Panc1 (cell line): ENCODE data around the gene ZNF669.
"Not testable (repeated sequence)": the region's sequence is repeated elsewhere in the genome, so short reads cannot be mapped to it uniquely, and the experiment has no call there.

Source experiments
- POLR2AphosphoS5 ChIP-seq: IDR thresholded peaks from 2 replicates; pipeline ENCODE4 v1.6.1; 2012; ENCODE audit warnings: mild to moderate bottlenecking, low read depth, low read length, moderate library complexity
- TF ChIP-seq, protein P1 (sequence below), 2 experiments: IDR thresholded peaks; 2 replicates each; pipeline ENCODE4 v1.6.1; 2011 to 2012; ENCODE audit warnings: low read depth in 2 of 2, control low read depth in 1 of 2, low read length in 1 of 2, mild to moderate bottlenecking in 1 of 2, moderate library complexity in 1 of 2; ENCODE audit not compliant: insufficient read depth in 1 of 2

GRCh38 chr1:247126601-247127000, 22.4 kb upstream of the ZNF669 start:
- TF ChIP-seq, protein P1, sequence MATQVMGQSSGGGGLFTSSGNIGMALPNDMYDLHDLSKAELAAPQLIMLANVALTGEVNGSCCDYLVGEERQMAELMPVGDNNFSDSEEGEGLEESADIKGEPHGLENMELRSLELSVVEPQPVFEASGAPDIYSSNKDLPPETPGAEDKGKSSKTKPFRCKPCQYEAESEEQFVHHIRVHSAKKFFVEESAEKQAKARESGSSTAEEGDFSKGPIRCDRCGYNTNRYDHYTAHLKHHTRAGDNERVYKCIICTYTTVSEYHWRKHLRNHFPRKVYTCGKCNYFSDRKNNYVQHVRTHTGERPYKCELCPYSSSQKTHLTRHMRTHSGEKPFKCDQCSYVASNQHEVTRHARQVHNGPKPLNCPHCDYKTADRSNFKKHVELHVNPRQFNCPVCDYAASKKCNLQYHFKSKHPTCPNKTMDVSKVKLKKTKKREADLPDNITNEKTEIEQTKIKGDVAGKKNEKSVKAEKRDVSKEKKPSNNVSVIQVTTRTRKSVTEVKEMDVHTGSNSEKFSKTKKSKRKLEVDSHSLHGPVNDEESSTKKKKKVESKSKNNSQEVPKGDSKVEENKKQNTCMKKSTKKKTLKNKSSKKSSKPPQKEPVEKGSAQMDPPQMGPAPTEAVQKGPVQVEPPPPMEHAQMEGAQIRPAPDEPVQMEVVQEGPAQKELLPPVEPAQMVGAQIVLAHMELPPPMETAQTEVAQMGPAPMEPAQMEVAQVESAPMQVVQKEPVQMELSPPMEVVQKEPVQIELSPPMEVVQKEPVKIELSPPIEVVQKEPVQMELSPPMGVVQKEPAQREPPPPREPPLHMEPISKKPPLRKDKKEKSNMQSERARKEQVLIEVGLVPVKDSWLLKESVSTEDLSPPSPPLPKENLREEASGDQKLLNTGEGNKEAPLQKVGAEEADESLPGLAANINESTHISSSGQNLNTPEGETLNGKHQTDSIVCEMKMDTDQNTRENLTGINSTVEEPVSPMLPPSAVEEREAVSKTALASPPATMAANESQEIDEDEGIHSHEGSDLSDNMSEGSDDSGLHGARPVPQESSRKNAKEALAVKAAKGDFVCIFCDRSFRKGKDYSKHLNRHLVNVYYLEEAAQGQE (IDR thresholded peaks at IDR 0.05; ENCODE audit: insufficient read depth in 1 of 2, low read depth in 2 of 2, low read length in 1 of 2), result not testable (repeated sequence)
- TF ChIP-seq POLR2AphosphoS5, result not testable (repeated sequence)
